NB4 (cell line): ENCODE data around the gene SNRPE.

ENCODE experiments used
- DNase-seq: peaks from one replicate; pipeline ENCODE4 v3.0.0; 2010; ENCODE audit warnings: low read depth
- H3K4me3 ChIP-seq: one replicate; pipeline ENCODE4 v1.5.1; 2011; ENCODE audit warnings: mild to moderate bottlenecking, low read depth, low read length, moderate library complexity
- MYC ChIP-seq: IDR thresholded peaks from 2 replicates; pipeline ENCODE4 v1.6.1; 2011; ENCODE audit warnings: low read depth, low read length
- POLR2A ChIP-seq: IDR thresholded peaks from 2 replicates; pipeline ENCODE4 v1.6.1; 2011; ENCODE audit warnings: mild to moderate bottlenecking; ENCODE audit not compliant: insufficient read length; ENCODE audit errors: extremely low read depth
- TF ChIP-seq, protein P1 (sequence below): IDR thresholded peaks from 2 replicates; pipeline ENCODE4 v1.6.1; 2011; ENCODE audit warnings: low read depth, low read length
- TF ChIP-seq, protein P2 (sequence below): IDR thresholded peaks from one replicate; pipeline ENCODE4 v1.5.1; 2012; ENCODE audit warnings: low read depth, low read length

The SNRPE gene

GRCh38 chr1:203911806-203912205, 50.4 kb downstream of the SNRPE start:
- TF ChIP-seq POLR2A (no peak), MYC (no peak)
- TF ChIP-seq, protein P1, sequence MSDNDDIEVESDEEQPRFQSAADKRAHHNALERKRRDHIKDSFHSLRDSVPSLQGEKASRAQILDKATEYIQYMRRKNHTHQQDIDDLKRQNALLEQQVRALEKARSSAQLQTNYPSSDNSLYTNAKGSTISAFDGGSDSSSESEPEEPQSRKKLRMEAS, result no peak
- TF ChIP-seq, protein P2, sequence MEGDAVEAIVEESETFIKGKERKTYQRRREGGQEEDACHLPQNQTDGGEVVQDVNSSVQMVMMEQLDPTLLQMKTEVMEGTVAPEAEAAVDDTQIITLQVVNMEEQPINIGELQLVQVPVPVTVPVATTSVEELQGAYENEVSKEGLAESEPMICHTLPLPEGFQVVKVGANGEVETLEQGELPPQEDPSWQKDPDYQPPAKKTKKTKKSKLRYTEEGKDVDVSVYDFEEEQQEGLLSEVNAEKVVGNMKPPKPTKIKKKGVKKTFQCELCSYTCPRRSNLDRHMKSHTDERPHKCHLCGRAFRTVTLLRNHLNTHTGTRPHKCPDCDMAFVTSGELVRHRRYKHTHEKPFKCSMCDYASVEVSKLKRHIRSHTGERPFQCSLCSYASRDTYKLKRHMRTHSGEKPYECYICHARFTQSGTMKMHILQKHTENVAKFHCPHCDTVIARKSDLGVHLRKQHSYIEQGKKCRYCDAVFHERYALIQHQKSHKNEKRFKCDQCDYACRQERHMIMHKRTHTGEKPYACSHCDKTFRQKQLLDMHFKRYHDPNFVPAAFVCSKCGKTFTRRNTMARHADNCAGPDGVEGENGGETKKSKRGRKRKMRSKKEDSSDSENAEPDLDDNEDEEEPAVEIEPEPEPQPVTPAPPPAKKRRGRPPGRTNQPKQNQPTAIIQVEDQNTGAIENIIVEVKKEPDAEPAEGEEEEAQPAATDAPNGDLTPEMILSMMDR, result no peak
- no peak overlapping the region for H3K4me3 ChIP-seq
- no peak for DNase-seq

GRCh38 chr1:203913073-203913521, 51.7 kb downstream of the SNRPE start:
- no peak overlapping the region for H3K4me3 ChIP-seq
- DNase-seq, result no peak
- TF ChIP-seq, protein P2, result no peak
- TF ChIP-seq POLR2A (no peak), MYC (no peak)
- TF ChIP-seq, protein P1, result no peak

DNA sequence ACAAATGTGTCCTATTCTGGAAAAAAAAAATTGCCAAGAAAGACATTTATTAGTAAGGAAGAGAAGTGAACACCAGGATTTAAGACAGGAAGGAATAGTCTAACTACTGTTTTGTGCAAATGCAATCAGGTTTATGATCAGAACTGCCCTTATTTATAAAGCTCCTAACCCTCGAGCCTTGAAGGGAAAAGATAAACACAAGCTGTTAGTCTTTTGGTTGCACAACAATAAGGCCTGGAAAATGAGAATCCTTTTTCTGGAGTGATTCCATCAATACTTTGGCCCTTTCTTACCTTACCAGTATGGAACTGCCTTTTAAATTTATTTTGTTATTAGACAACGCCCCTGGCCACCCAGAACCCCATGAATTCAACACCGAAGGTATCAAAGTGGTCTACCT, 52.9 kb downstream of the SNRPE start:
- TF ChIP-seq, protein P2, result no peak
- TF ChIP-seq POLR2A, result no peak
- TF ChIP-seq, protein P1, result no peak

DNA sequence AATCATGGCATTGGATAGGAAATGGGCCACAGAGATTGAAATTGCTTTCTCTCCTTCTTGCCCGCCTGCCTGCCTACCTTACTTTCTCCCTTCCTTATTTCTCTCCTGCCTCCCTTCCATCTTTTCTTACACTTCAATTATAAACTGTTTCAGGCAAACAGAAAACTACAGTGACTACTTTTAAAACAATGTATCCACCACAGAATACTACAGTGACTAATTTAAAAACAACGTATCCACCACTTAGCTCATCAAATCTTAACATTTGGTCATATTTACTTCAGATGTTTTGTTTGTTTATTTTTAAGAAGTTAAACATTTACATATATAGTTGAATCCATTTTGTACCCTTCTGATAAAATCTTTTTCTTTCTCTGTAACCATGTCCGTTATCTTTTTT, 54.4 kb downstream of the SNRPE start:
- no peak for DNase-seq
- TF ChIP-seq POLR2A (no peak), MYC (no peak)
- TF ChIP-seq, protein P2, result no peak
- TF ChIP-seq, protein P1, result no peak
- H3K4me3 ChIP-seq, result no peak overlapping the region

More for the DNA sequence above, 52.9 kb downstream of the SNRPE start:
- no peak overlapping the region for H3K4me3 ChIP-seq
- DNase-seq, result no peak

DNA sequence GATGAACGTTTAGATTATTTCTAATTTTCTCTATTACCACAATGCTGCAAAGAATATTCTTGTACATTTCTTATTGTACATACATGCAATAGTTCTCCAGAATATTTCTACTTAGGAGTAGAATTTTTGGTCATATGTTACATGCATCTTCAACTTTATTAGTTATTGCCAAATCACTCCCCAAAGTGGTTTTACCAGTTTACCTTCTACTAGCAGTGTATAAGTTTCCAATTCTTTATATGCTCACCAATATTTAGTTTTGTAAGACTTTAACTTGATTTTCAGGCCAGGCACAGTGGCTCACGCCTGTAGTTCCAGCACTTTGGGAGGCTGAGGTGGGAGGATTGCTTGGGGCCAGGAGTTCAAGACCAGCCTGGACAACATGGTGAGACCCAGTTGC, 55.4 kb downstream of the SNRPE start:
- TF ChIP-seq, protein P1, result no peak
- no peak for TF ChIP-seq MYC
- TF ChIP-seq POLR2A, result no peak
- TF ChIP-seq, protein P2, result no peak
- DNase-seq, result no peak
- no peak overlapping the region for H3K4me3 ChIP-seq
